ENCODE measurements around the gene CFDP1. TPM values are rescaled to one million over a fixed set of nuclear protein-coding genes. Genes with fewer than 3 reads are reported as not detected.
"Not testable (repeated sequence)": the region's sequence is repeated elsewhere in the genome, so short reads cannot be mapped to it uniquely, and the experiment has no call there.

CFDP1 gene
- total RNA-seq, 2 experiments from 2014 or later = 38.9 to 41.6 TPM

DNA sequence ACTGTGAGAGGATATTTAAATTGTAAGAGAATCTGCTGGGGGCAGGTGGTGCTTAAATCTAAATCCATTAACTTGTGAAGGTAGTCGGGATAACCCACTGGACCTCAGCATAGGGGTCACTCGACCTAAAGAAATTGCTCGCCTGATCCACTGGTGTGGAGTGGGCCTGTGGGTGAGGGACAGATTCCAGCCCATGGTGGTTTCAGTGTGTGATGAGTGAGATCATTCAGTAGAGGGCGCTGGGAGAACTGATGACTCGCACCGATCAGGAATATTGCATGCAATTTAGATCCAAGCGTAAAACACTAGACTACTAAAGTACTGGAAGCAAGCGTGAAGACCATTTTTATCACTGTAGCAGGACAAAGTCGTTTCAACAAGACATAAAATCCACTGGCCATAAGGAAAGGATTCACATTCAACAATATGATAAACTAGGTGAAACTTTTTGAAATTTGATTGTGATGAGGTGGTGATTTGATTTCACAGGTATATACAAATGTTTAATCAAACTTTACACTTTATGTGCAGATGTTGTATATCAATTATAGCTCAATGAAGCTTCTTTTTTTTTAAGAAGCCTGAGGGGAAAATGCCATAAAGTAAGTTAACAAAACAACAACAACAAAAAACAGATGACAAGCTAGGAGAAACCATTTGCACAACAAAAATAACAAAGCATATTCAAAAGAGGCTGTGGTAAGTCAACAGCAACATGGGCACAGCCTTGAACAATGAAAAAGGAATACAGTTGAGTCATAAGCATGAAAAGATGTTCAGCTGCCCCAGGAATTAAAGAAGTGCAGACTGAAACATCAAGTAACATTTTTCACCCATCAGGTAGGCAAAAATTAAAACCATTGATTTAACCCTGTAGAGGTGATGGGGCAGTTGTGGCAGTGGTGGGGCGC lies 38.7 kb upstream of the CFDP1 start:
- Mint-ChIP-seq H3K27me3 (ENCODE audit: low read depth) (no peaks in the 10 kb centered on the region), H3K4me3 (no peak overlapping the region), H3K27ac (no peak overlapping the region), H3K4me1 (ENCODE audit: low read depth) (no peaks in the 10 kb centered on the region), H3K9me3 (ENCODE audit: insufficient read depth) (no peaks in the 10 kb centered on the region), H3K36me3 (ENCODE audit: low read depth) (no peaks in the 10 kb centered on the region)
- POLR2A ChIA-PET = no interaction called here
- peak; percentile 52 for DNase-seq
- CTCF ChIA-PET = interaction anchor here (0.7 to 4.7 kb wide), 19 partner anchors 15 to 1698 kb away, joined by 3 to 24 read pairs (median 4); partner anchors contain the start of genes CFDP1 and CHST6
- ATAC-seq = peak; percentile 80

DNA sequence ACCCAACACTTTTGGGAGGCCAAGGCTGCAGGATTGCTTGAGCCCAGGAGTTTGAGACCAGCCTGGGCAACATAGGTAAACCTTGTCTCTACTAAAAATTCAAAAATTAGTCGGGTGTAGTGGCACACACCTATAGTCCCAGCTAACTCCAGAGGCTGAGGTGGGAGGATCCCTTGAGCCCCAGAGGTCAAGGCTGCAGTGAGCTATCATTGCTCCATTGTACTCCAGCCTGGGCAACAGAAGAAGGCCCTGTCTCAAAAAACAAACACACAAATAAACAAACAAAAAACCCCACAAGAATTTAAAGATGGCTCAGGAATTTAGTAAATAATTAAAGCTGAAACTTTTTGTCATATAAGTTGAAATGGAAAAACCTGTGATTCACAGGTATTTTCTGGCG lies 33.5 kb upstream of the CFDP1 start:
- peaks cover 6% of the 10 kb centered on the region for H3K36me3 Mint-ChIP-seq (ENCODE audit: low read depth)
- H3K27ac Mint-ChIP-seq = no peak overlapping the region
- CTCF ChIA-PET = interaction anchor here (1.1 kb wide), 1 partner anchor 84 kb away, joined by 3 read pairs; no protein-coding TSS in a partner anchor
- H3K27me3 Mint-ChIP-seq (ENCODE audit: low read depth) = no peaks in the 10 kb centered on the region
- ATAC-seq (no peak), DNase-seq (no peak)
- peaks cover 23% of the 10 kb centered on the region for H3K4me1 Mint-ChIP-seq (ENCODE audit: low read depth)
- no peaks in the 10 kb centered on the region for H3K9me3 Mint-ChIP-seq (ENCODE audit: insufficient read depth)
- H3K4me3 Mint-ChIP-seq = no peak overlapping the region
- POLR2A ChIA-PET = no interaction called here

DNA sequence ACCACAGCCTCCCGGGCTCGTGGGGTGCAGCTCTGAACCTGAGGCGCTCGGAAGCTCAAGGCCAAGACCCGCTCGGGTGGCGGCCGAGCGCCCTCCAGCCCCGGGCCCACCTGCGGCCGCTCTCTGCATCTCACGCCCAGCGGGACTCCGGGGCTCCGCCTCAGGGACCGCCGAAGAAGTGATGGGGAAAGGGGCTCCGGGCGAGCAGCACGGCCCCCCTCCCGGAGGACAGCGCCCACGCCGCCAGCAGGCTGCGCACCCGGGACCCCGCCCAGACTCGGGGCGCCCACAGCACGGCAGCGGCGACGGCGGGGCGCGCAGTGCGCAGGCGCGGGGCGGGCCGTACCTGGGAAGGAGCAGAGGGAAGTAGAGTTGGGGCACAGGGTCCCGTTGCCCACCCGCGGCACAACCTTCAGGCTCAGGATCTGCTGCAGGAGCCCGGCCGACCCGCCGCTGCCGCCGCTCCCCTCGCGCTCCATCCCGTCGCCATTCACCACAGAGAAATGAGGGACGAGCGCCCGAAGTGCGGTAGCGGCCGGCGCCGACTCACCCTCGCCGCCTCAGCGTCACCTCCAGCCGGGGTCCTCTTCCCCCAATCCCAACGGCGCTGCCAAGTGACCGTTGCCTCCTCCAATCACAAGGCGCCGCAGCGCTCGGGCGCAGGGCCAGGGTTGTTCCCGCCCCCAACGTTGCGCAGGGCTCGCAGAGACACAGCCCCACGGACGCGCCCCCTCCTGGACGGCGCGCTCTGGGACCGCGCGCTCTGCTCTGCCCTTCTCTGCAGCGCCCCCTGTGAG lies 31.0 kb upstream of the CFDP1 start, which contains the start of gene TMEM170A:
Gene TMEM170A, minus strand, starts transcription at position 568 of the 797 bp plus-strand sequence. Its CDS starts 89 bp downstream, at position 479.
- Mint-ChIP-seq H3K27ac (peak within 1 kb of the TSS; percentile 93), H3K9me3 (ENCODE audit: insufficient read depth) (no peaks in the 10 kb centered on the region), H3K4me1 (ENCODE audit: low read depth) (peaks cover 42% of the 10 kb centered on the region), H3K36me3 (ENCODE audit: low read depth) (peaks cover 20% of the 10 kb centered on the region), H3K27me3 (ENCODE audit: low read depth) (no peaks in the 10 kb centered on the region), H3K4me3 (peak within 1 kb of the TSS; percentile 96)
- CTCF ChIA-PET = interaction anchor here (0.6 to 3.4 kb wide), 48 partner anchors 9 to 366 kb away, joined by 3 to 31 read pairs (median 4); partner anchors contain the start of genes ADAT1, CFDP1, GABARAPL2 and KARS1
- POLR2A ChIA-PET = interaction anchor here (0.6 to 3.0 kb wide), 10 partner anchors 15 to 185 kb away, joined by 3 to 21 read pairs (median 3); partner anchors contain the start of genes ADAT1, CFDP1, KARS1 and TERF2IP
- DNase-seq (peak; percentile 99), ATAC-seq (peak; percentile 97)

DNA sequence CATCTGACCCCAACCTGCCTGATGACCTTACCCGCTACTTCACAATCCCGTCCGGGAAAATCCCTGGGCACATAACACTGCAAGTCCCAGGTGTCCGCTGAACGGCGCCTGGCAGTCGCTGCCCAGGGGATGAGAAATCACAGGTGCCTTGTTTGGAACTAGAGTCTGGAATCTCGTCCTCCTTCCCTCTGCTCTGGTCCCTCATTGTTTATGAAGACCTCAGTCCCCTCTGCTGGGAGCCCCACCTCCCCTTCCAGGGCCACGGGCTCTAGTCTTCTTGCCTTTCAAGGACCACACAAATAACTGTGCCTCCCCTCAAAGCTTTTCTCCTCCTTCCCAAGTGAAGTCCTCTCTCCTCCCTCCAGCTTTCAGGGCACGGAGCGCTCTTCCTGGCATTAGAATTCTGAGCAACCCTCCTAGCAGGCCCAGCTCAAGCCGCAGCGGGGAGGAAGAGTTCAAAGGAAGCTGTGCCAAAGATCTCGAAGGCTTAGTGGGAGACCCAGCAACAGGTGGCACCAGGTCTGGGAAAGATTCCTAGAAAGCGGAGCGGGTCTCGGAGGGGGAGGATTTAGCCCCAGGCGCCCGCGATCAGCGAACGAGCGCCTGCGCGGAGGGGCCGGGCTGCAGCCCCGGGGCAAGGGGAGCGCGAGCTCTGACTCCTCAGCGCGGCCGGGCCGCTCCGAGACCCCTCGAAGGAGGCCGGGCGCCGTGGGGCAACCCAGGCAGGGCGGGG lies 30.3 kb upstream of the CFDP1 start:
- DNase-seq; ATAC-seq; H3K27me3 Mint-ChIP-seq (ENCODE audit: low read depth); H3K9me3 Mint-ChIP-seq (ENCODE audit: insufficient read depth): not testable (repeated sequence)
- ChIA-PET POLR2A (interaction anchor here (0.6 to 3.0 kb wide), 11 partner anchors 14 to 230 kb away, joined by 3 to 21 read pairs (median 3); partner anchors contain the start of genes ADAT1, CFDP1, KARS1 and TERF2IP), CTCF (interaction anchor here (0.8 to 3.4 kb wide), 23 partner anchors 19 to 300 kb away, joined by 3 to 31 read pairs (median 4); partner anchors contain the start of genes CFDP1, GABARAPL2 and TMEM231)
- H3K27ac Mint-ChIP-seq = peak overlapping the region; percentile 92
- H3K36me3 Mint-ChIP-seq (ENCODE audit: low read depth) = peaks cover 20% of the 10 kb centered on the region
- H3K4me1 Mint-ChIP-seq (ENCODE audit: low read depth) = peaks cover 42% of the 10 kb centered on the region
- H3K4me3 Mint-ChIP-seq = peak overlapping the region; percentile 96

DNA sequence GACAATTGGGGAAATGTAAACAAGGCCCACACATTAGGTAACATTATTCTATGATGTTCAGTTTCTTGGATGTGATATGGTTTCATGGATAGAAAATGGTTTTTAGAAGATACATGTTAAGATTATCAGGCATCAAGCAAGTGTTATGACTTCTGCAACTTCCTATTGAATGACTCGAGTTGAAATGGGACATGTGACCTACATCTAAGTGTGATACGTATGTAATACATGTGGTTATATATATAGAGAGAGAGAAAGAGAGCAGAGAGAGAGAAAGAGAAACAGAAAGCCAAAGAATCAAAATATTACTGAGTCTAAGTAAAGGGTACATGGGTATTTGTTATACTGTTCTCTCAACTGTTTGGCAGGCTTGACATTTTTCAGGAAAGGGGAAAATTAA lies 29.5 kb upstream of the CFDP1 start:
- DNase-seq = no peak
- H3K27ac Mint-ChIP-seq = peak overlapping the region; percentile 92
- ChIA-PET POLR2A (interaction anchor here (1.0 kb wide), 1 partner anchor 29 kb away, joined by 4 read pairs; the partner anchor contains the start of gene CFDP1), CTCF (interaction anchor here (3.4 kb wide), 1 partner anchor 263 kb away, joined by 31 read pairs; no protein-coding TSS in a partner anchor)
- H3K9me3 Mint-ChIP-seq (ENCODE audit: insufficient read depth) = no peaks in the 10 kb centered on the region
- H3K4me1 Mint-ChIP-seq (ENCODE audit: low read depth) = peaks cover 42% of the 10 kb centered on the region
- no peaks in the 10 kb centered on the region for H3K27me3 Mint-ChIP-seq (ENCODE audit: low read depth)
- ATAC-seq = no peak
- peak overlapping the region; percentile 96 for H3K4me3 Mint-ChIP-seq
- H3K36me3 Mint-ChIP-seq (ENCODE audit: low read depth) = peaks cover 27% of the 10 kb centered on the region

DNA sequence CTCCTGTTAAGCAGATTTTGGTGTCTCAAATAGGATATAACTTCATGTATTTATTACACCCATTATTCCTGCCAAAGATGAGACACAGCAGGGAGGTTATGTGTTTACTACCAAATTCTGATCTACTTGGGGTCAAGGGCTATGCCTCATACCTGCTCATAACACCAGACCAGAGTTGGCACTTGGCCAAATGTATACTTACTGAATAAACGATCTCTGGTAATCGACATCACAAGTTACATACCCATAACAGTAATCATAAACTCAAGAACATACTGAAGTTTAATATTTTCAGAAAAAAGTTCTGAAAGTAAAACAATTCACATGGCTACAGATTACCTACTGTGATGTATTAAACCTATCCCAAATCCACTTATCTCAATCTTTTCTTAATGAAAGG lies 28.3 kb upstream of the CFDP1 start:
- Mint-ChIP-seq H3K36me3 (ENCODE audit: low read depth) (peaks cover 27% of the 10 kb centered on the region), H3K9me3 (ENCODE audit: insufficient read depth) (no peaks in the 10 kb centered on the region), H3K27me3 (ENCODE audit: low read depth) (no peaks in the 10 kb centered on the region), H3K4me1 (ENCODE audit: low read depth) (peaks cover 42% of the 10 kb centered on the region), H3K27ac (no peak overlapping the region), H3K4me3 (no peak overlapping the region)
- POLR2A ChIA-PET = no interaction called here
- CTCF ChIA-PET = no interaction called here
- ATAC-seq = no peak
- DNase-seq = no peak

DNA sequence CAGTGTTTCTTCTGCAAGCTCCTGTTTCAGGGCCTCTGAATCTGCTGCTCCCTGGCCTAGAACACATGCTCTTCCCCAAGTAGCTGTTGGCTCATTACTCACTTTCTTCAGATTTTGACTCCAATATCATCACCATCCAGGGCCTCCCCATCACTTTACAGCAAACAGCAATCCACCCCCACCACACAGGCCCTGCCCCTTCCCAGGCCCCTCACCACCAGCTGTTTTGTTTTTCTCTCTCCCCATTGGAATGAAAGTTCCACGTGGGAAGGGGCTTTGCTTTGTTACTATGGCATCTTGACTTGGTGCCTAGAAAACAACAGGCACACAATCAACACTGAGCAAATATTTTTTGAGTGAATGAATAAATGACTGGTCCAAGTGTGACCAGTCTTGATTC lies 27.1 kb upstream of the CFDP1 start:
- H3K9me3 Mint-ChIP-seq (ENCODE audit: insufficient read depth) = no peaks in the 10 kb centered on the region
- H3K27me3 Mint-ChIP-seq (ENCODE audit: low read depth) = no peaks in the 10 kb centered on the region
- DNase-seq (no peak), ATAC-seq (no peak)
- no peak overlapping the region for H3K4me3 Mint-ChIP-seq
- H3K27ac Mint-ChIP-seq = no peak overlapping the region
- ChIA-PET POLR2A (no interaction called here), CTCF (interaction anchor here (0.7 kb wide), 1 partner anchor 703 kb away, joined by 3 read pairs; no protein-coding TSS in a partner anchor)
- H3K4me1 Mint-ChIP-seq (ENCODE audit: low read depth) = peaks cover 42% of the 10 kb centered on the region
- peaks cover 27% of the 10 kb centered on the region for H3K36me3 Mint-ChIP-seq (ENCODE audit: low read depth)

DNA sequence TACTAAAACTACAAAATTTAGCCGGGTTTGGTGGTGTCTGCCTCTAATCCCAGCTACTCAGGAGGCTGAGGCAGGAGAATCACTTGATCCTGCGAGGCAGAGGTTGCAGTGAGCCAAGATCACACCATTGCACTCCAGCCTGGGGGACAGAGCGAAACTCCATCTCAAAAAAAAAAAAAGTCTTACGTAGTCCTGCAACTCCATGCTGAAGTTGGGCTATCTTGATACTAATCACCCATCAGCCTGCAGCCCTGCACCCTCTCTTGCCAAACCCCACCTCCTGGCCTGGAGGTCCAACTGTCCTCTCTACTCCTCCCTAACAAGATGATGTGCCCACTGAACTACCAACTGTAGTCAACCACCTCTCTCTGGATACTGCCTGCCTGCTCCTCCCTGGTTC lies 26.4 kb upstream of the CFDP1 start:
- Mint-ChIP-seq H3K9me3 (ENCODE audit: insufficient read depth) (no peaks in the 10 kb centered on the region), H3K4me1 (ENCODE audit: low read depth) (peaks cover 39% of the 10 kb centered on the region), H3K4me3 (no peak overlapping the region), H3K36me3 (ENCODE audit: low read depth) (peaks cover 27% of the 10 kb centered on the region), H3K27ac (peak overlapping the region; percentile 57), H3K27me3 (ENCODE audit: low read depth) (no peaks in the 10 kb centered on the region)
- ChIA-PET CTCF (interaction anchor here (0.7 kb wide), 1 partner anchor 703 kb away, joined by 3 read pairs; no protein-coding TSS in a partner anchor), POLR2A (interaction anchor here (1.3 kb wide), 1 partner anchor 26 kb away, joined by 4 read pairs; the partner anchor contains the start of gene CFDP1)
- no peak for DNase-seq
- ATAC-seq = no peak

DNA sequence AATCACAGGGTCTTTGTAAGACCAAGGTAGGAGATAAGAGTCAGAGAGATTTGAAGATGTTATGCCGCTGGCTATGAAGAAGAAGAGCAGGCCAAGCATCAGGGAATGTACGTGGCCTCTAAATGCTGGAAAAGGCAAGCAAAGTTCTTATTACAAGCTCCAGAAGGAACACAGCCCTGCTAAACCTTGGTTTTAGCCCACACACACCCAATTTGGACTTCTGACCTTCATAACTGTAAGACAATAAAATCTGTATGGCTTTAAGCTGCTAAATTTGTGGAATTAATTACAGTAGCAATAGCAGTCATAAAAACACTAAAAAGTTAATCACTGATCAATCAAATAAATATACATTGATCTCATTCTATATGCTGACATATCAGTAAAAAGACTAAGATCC lies 25.1 kb upstream of the CFDP1 start:
- Mint-ChIP-seq H3K9me3 (ENCODE audit: insufficient read depth) (no peaks in the 10 kb centered on the region), H3K27ac (no peak overlapping the region), H3K4me3 (no peak overlapping the region), H3K36me3 (ENCODE audit: low read depth) (peaks cover 24% of the 10 kb centered on the region), H3K27me3 (ENCODE audit: low read depth) (no peaks in the 10 kb centered on the region), H3K4me1 (ENCODE audit: low read depth) (peaks cover 38% of the 10 kb centered on the region)
- ATAC-seq (no peak), DNase-seq (no peak)
- POLR2A ChIA-PET = interaction anchor here (1.3 kb wide), 1 partner anchor 25 kb away, joined by 4 read pairs; the partner anchor contains the start of gene CFDP1
- CTCF ChIA-PET = no interaction called here

DNA sequence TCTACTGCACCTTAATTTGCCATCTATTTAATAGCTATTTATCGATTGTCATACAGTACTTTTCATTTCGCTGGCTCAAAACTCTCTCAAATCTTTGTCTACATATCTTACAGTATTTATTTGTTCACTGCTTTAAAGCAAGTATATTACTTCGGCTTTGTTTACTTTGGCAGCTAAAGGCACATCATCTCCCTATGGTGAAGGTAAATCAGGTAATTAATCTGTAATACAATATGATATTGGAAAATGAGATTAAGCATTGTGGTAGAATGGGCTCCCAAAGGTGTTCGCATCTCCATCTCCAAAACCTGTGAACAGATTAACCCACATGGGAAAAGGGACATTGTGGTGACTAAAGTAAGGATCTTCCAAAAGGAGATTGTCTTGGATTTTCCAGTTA lies 24.7 kb upstream of the CFDP1 start:
- H3K4me3 Mint-ChIP-seq = no peak overlapping the region
- no peaks in the 10 kb centered on the region for H3K9me3 Mint-ChIP-seq (ENCODE audit: insufficient read depth)
- no peaks in the 10 kb centered on the region for H3K27me3 Mint-ChIP-seq (ENCODE audit: low read depth)
- H3K36me3 Mint-ChIP-seq (ENCODE audit: low read depth) = peaks cover 24% of the 10 kb centered on the region
- ATAC-seq (no peak), DNase-seq (no peak)
- ChIA-PET POLR2A (no interaction called here), CTCF (interaction anchor here (0.9 to 1.0 kb wide), 2 partner anchors 25 to 59 kb away, joined by 3 read pairs; partner anchors contain the start of gene CFDP1)
- no peak overlapping the region for H3K27ac Mint-ChIP-seq
- peaks cover 34% of the 10 kb centered on the region for H3K4me1 Mint-ChIP-seq (ENCODE audit: low read depth)

All from activated CD8-positive, alpha-beta T cell treated with anti-CD3 and anti-CD28 coated beads, Interleukin-2, amount 10 ng/mL, durations not matched to agents 7 days and 5 days (primary cell).